HepG2 (cell line): ENCODE results near the gene PDS5B. TPM values are rescaled to one million over a fixed set of nuclear protein-coding genes. Genes with fewer than 3 reads are reported as not detected.

ENCODE experiments used
- CBX2 ChIP-seq, 2 experiments: fragments of 200-600 bp in 1 of 2; sonication (generic); formaldehyde crosslinking in 1 of 2; IDR thresholded peaks; 2 replicates each; pipeline versions ENCODE4 v1.7.0 to v1.8.1; 2018 to 2022; ENCODE audit warnings: low read depth in 2 of 2, low read length in 1 of 2, mild to moderate bottlenecking in 1 of 2, missing genetic modification reagents in 1 of 2
- HOXA3 ChIP-seq: sonication (generic); formaldehyde crosslinking; IDR thresholded peaks from 2 replicates; pipeline ENCODE4 v1.5.0; 2020; ENCODE audit warnings: missing genetic modification reagents
- MIER2 ChIP-seq: IDR thresholded peaks from 2 replicates; pipeline ENCODE4 v1.6.1; 2016; ENCODE audit warnings: missing biosample characterization, missing genetic modification reagents
- PITX1 ChIP-seq: sonication (generic); formaldehyde crosslinking; IDR thresholded peaks from 2 replicates; pipeline ENCODE4 v1.5.1; 2020; ENCODE audit warnings: mild to moderate bottlenecking, missing genetic modification reagents
- POLR2G ChIP-seq: fragments of 200-400 bp; formaldehyde crosslinking; IDR thresholded peaks from 2 replicates; pipeline ENCODE4 v1.6.1; 2018; ENCODE audit warnings: mild to moderate bottlenecking, low read depth, low read length, moderate library complexity
- RXRB ChIP-seq: IDR thresholded peaks from 2 replicates; pipeline ENCODE4 v1.6.1; 2016; ENCODE audit warnings: borderline replicate concordance, missing genetic modification reagents, missing compliant biosample characterization
- TEAD3 ChIP-seq: optimal IDR thresholded peaks from 2 replicates; pipeline ENCODE3; 2016; ENCODE audit warnings: borderline replicate concordance
- ZNF296 ChIP-seq: sonication (generic); formaldehyde crosslinking; conservative IDR thresholded peaks from 2 replicates; pipeline ENCODE4 v1.5.0; 2020; ENCODE audit warnings: mild to moderate bottlenecking, missing genetic modification reagents
- ZNF430 ChIP-seq: sonication (generic); formaldehyde crosslinking; IDR thresholded peaks from 2 replicates; pipeline ENCODE4 v1.9.0; 2021; ENCODE audit warnings: mild to moderate bottlenecking, missing genetic modification reagents
- ZNF670 ChIP-seq: sonication (generic); formaldehyde crosslinking; IDR thresholded peaks from 2 replicates; pipeline ENCODE4 v1.8.0; 2022; ENCODE audit warnings: mild to moderate bottlenecking, missing genetic modification reagents, borderline replicate concordance
- polyA plus RNA-seq, 8 experiments: library from polyadenylated mRNA; depleted of rRNA in 3 of 8; stranded (reverse) in 7 of 8; unstranded in 1 of 8; fragments of >200 nt; fragmentation: Illumina TruSeq in 4 of 8; extraction: Trizol in 4 of 8; gene quantifications; 2 replicates each; pipeline versions ENCODE4 v1.2.1 to v1.2.3, GENCODE V29; 2011 to 2016; ENCODE audit warnings: low read depth in 4 of 8, missing spikeins in 1 of 8, mixed read lengths in 1 of 8; ENCODE audit not compliant: insufficient read depth in 1 of 8
- total RNA-seq, 5 experiments: library from RNA; depleted of rRNA; stranded (reverse); fragments of >200 nt; fragmentation: Illumina TruSeq; extraction: Trizol; gene quantifications; 2 replicates each; pipeline ENCODE4 v1.2.3, GENCODE V29; 2016; ENCODE audit warnings: low read depth in 1 of 5
- TF ChIP-seq, protein P1 (sequence below): sonication (generic); formaldehyde crosslinking; IDR thresholded peaks from 2 replicates; pipeline ENCODE4 v1.4.0; 2020; ENCODE audit warnings: missing genetic modification reagents
- TF ChIP-seq, protein P2 (sequence below): sonication (generic); formaldehyde crosslinking; IDR thresholded peaks from 2 replicates; pipeline ENCODE4 v1.5.0; 2020; ENCODE audit warnings: mild to moderate bottlenecking, missing genetic modification reagents
- TF ChIP-seq, protein P3 (sequence below): IDR thresholded peaks from 2 replicates; pipeline ENCODE4 v1.6.1; 2016; ENCODE audit warnings: low read depth
- TF ChIP-seq, protein P4 (sequence below): sonication (generic); formaldehyde crosslinking; IDR thresholded peaks from 2 replicates; pipeline ENCODE4 v1.4.0; 2020; ENCODE audit warnings: missing genetic modification reagents

Gene PDS5B
- total and polyA plus RNA-seq, 2 of the 13 experiments (the other 11 are each of a cell fraction or from before 2014, with no cell fraction given) = 5.8 to 24.6 TPM

DNA sequence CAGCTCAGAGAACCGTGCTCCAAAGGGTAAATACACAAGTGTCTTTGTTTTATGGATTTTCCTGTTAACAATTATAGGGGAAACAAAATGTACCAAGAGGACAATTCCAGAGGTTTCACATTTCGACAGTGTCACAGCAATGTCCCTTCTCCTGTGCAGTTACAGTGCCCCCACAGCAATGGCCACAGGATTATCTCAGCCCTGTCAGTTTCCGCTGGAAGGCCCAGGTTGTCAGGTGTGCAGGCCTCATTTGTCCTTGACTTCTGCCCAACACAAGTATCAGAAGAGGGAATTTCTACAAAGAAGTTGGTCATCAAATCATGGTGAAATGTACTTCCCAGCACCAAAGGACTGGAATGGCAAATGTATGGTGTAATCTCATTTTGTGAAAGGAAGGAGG, 36.5 kb upstream of the PDS5B start (continued):
- peak; percentile 81; the same call in 1 of the 2 replicates for TF ChIP-seq PITX1 (CRISPR knock-in tag)
- TF ChIP-seq POLR2G = no peak
- TF ChIP-seq, protein P1, sequence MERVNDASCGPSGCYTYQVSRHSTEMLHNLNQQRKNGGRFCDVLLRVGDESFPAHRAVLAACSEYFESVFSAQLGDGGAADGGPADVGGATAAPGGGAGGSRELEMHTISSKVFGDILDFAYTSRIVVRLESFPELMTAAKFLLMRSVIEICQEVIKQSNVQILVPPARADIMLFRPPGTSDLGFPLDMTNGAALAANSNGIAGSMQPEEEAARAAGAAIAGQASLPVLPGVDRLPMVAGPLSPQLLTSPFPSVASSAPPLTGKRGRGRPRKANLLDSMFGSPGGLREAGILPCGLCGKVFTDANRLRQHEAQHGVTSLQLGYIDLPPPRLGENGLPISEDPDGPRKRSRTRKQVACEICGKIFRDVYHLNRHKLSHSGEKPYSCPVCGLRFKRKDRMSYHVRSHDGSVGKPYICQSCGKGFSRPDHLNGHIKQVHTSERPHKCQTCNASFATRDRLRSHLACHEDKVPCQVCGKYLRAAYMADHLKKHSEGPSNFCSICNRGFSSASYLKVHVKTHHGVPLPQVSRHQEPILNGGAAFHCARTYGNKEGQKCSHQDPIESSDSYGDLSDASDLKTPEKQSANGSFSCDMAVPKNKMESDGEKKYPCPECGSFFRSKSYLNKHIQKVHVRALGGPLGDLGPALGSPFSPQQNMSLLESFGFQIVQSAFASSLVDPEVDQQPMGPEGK (CRISPR knock-in tag) = peak; percentile 62
- TF ChIP-seq, protein P2, sequence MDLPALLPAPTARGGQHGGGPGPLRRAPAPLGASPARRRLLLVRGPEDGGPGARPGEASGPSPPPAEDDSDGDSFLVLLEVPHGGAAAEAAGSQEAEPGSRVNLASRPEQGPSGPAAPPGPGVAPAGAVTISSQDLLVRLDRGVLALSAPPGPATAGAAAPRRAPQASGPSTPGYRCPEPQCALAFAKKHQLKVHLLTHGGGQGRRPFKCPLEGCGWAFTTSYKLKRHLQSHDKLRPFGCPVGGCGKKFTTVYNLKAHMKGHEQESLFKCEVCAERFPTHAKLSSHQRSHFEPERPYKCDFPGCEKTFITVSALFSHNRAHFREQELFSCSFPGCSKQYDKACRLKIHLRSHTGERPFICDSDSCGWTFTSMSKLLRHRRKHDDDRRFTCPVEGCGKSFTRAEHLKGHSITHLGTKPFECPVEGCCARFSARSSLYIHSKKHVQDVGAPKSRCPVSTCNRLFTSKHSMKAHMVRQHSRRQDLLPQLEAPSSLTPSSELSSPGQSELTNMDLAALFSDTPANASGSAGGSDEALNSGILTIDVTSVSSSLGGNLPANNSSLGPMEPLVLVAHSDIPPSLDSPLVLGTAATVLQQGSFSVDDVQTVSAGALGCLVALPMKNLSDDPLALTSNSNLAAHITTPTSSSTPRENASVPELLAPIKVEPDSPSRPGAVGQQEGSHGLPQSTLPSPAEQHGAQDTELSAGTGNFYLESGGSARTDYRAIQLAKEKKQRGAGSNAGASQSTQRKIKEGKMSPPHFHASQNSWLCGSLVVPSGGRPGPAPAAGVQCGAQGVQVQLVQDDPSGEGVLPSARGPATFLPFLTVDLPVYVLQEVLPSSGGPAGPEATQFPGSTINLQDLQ (CRISPR knock-in tag) = no peak
- TF ChIP-seq, protein P3, sequence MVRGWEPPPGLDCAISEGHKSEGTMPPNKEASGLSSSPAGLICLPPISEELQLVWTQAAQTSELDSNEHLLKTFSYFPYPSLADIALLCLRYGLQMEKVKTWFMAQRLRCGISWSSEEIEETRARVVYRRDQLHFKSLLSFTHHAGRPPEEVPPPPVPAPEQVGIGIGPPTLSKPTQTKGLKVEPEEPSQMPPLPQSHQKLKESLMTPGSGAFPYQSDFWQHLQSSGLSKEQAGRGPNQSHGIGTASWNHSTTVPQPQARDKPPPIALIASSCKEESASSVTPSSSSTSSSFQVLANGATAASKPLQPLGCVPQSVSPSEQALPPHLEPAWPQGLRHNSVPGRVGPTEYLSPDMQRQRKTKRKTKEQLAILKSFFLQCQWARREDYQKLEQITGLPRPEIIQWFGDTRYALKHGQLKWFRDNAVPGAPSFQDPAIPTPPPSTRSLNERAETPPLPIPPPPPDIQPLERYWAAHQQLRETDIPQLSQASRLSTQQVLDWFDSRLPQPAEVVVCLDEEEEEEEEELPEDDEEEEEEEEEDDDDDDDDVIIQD (CRISPR knock-in tag) = peak; percentile 63; the same call in 1 of the 2 replicates
- peak; percentile 45 for TF ChIP-seq TEAD3
- no peak for TF ChIP-seq ZNF296 (CRISPR knock-in tag)
- TF ChIP-seq RXRB (CRISPR knock-in tag) = peak; percentile 18; the same call in 1 of the 2 replicates
- TF ChIP-seq, protein P4, sequence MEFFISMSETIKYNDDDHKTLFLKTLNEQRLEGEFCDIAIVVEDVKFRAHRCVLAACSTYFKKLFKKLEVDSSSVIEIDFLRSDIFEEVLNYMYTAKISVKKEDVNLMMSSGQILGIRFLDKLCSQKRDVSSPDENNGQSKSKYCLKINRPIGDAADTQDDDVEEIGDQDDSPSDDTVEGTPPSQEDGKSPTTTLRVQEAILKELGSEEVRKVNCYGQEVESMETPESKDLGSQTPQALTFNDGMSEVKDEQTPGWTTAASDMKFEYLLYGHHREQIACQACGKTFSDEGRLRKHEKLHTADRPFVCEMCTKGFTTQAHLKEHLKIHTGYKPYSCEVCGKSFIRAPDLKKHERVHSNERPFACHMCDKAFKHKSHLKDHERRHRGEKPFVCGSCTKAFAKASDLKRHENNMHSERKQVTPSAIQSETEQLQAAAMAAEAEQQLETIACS (CRISPR knock-in tag) = no peak
- TF ChIP-seq ZNF430 (CRISPR knock-in tag) = peak; percentile 56; the same call in 1 of the 2 replicates
- TF ChIP-seq CBX2 (IDR thresholded peaks at IDR 0.05; ENCODE audit: low read depth, low read length) = no peak
- no peak for TF ChIP-seq CBX2 (CRISPR knock-in tag; IDR thresholded peaks at IDR 0.05; ENCODE audit: low read depth)
- TF ChIP-seq HOXA3 (CRISPR knock-in tag) = peak; percentile 58; the same call in 1 of the 2 replicates
- no peak for TF ChIP-seq ZNF670
- no peak for TF ChIP-seq MIER2 (CRISPR knock-in tag)
